Transverse colon (tissue), 4 donors: ENCODE measurements around the gene GPR108. TPM values are rescaled to one million over a fixed set of nuclear protein-coding genes. Genes with fewer than 3 reads are reported as not detected.
A peak's percentile ranks its signal among the peaks of the same experiment; 100 is the strongest.

Source experiments
- DNase-seq: peaks from one replicate; pipeline ENCODE4 v3.0.0-alpha.2; 2019
- H3K27ac ChIP-seq, 4 donors: fragments of 200-600 bp; sonication (generic); 2 replicates each; pipeline ENCODE4 v1.5.1; 2016 to 2018; ENCODE audit warnings: inconsistent platforms in 4 of 4
- H3K27me3 ChIP-seq: fragments of 200-600 bp; sonication (generic); 2 replicates; pipeline ENCODE4 v1.5.1; 2017; ENCODE audit warnings: inconsistent platforms
- H3K36me3 ChIP-seq, 4 donors: fragments of 200-600 bp; sonication (generic); 2 replicates each; pipeline ENCODE4 v1.5.1; 2017 to 2019; ENCODE audit warnings: inconsistent platforms in 4 of 4
- H3K4me1 ChIP-seq, 4 donors: fragments of 200-600 bp; sonication (generic); 2 replicates each; pipeline ENCODE4 v1.5.1; 2017 to 2020; ENCODE audit warnings: inconsistent platforms in 4 of 4
- H3K4me3 ChIP-seq, 4 donors: fragments of 200-600 bp; sonication (generic); 1 replicate in 1 of 4; 2 replicates in 3 of 4; pipeline versions ENCODE4 v1.5.1 to v1.6.1; 2017 to 2019; ENCODE audit warnings: inconsistent platforms in 4 of 4
- H3K9me3 ChIP-seq, 2 donors: fragments of 200-600 bp; sonication (generic); 2 replicates each; pipeline ENCODE4 v1.5.1; 2017 to 2019; ENCODE audit warnings: inconsistent platforms in 2 of 2
- EP300 ChIP-seq: sonication (generic); formaldehyde crosslinking; IDR thresholded peaks from one replicate; pipeline ENCODE4 v1.6.1; 2017; ENCODE audit warnings: antibody characterized with exemption, low read depth
- POLR2A ChIP-seq: fragments of 450-650 bp; IDR thresholded peaks from one replicate; pipeline ENCODE4 v1.6.1; 2016; ENCODE audit warnings: antibody characterized with exemption, mild to moderate bottlenecking, moderate library complexity
- POLR2AphosphoS5 ChIP-seq, 3 donors: sonication (generic); formaldehyde crosslinking; IDR thresholded peaks; one replicate each; pipeline ENCODE4 v1.6.1; 2016; ENCODE audit warnings: antibody characterized with exemption in 3 of 3
- WGBS, 2 donors: methylation state at CpG; one replicate each; pipeline ENCODE4 v1.1.5; 2018; ENCODE audit warnings: low coverage in 1 of 2; 5-methylcytosine and 5-hydroxymethylcytosine counted together
- in situ Hi-C, 4 donors: fragments of 200-750 bp; cut with MboI; loops; one replicate each; pipeline versions ENCODE4 v1.15.0 to v1.15.1; 2017; ENCODE audit warnings: low sequenced_read_pairs in 3 of 4, low pct_ligation_motif_present in 1 of 4, low pct_unique_long_range_greater_than_20kb in 1 of 4
- intact Hi-C: fragments of 100-400 bp; cut with DNase I; formaldehyde crosslinking; loops from one replicate; pipeline ENCODE4 v1.15.1; 2023; ENCODE audit warnings: low total_unique reads
- total RNA-seq, 4 donors: library from RNA; depleted of rRNA; stranded (reverse); fragments of >200 nt; gene quantifications; one replicate each; pipeline ENCODE4 v1.1.0, GENCODE V29; 2016
- TF ChIP-seq, protein P1 (sequence below), 5 experiments: fragments of 200-600 bp in 3 of 5; fragments of 450-650 bp in 2 of 5; sonication (generic) in 3 of 5; IDR thresholded peaks; 1 replicate in 2 of 5; 2 replicates in 3 of 5; pipeline ENCODE4 v1.5.1; 2016 to 2017; ENCODE audit warnings: antibody characterized with exemption in 5 of 5, inconsistent platforms in 3 of 5, mild to moderate bottlenecking in 2 of 5, moderate library complexity in 1 of 5

The GPR108 gene
- total RNA-seq, 4 donors from 2014 or later: 38.0 to 118 (median 90.6) TPM

- Histone ChIP-seq H3K36me3 (peaks cover 0 to 34% (median 11%) of the 10 kb centered on the region in 4 donors), H3K9me3 (no peaks in the 10 kb centered on the region), H3K27ac (peak overlapping the region; percentile 72 to 99 (median 89)), H3K4me3 (no peak overlapping the region), H3K4me1 (peaks cover 22 to 45% (median 37%) of the 10 kb centered on the region in 4 donors), H3K27me3 (no peaks in the 10 kb centered on the region)
- in situ Hi-C loops: loop anchor here in 2 of 4 donors (25.0 kb wide), 1 partner anchor 118 kb away; no protein-coding TSS in a partner anchor
- TF ChIP-seq EP300 (no peak), POLR2A (no peak), POLR2AphosphoS5 (IDR thresholded peaks at IDR 0.05) (peak; percentile 42 to 60 (median 49))
- TF ChIP-seq, protein P1, sequence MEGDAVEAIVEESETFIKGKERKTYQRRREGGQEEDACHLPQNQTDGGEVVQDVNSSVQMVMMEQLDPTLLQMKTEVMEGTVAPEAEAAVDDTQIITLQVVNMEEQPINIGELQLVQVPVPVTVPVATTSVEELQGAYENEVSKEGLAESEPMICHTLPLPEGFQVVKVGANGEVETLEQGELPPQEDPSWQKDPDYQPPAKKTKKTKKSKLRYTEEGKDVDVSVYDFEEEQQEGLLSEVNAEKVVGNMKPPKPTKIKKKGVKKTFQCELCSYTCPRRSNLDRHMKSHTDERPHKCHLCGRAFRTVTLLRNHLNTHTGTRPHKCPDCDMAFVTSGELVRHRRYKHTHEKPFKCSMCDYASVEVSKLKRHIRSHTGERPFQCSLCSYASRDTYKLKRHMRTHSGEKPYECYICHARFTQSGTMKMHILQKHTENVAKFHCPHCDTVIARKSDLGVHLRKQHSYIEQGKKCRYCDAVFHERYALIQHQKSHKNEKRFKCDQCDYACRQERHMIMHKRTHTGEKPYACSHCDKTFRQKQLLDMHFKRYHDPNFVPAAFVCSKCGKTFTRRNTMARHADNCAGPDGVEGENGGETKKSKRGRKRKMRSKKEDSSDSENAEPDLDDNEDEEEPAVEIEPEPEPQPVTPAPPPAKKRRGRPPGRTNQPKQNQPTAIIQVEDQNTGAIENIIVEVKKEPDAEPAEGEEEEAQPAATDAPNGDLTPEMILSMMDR (IDR thresholded peaks at IDR 0.05): no peak
- WGBS, 2 donors: 20 to 32% methylated on average over 1 to 31 of the region's 41 CpGs
- intact Hi-C loops: no loop called here
- peak; percentile 90 for DNase-seq
Observed at GRCh38 chr19:6744381-6745301, 7.3 kb upstream of the GPR108 start.

- no peak for TF ChIP-seq EP300
- TF ChIP-seq, protein P1 (IDR thresholded peaks at IDR 0.05): no peak
- no peak for TF ChIP-seq POLR2AphosphoS5 (IDR thresholded peaks at IDR 0.05)
- TF ChIP-seq POLR2A: no peak
- Histone ChIP-seq H3K4me1 (peaks cover 24 to 49% (median 42%) of the 10 kb centered on the region in 4 donors), H3K9me3 (no peaks in the 10 kb centered on the region), H3K27me3 (no peaks in the 10 kb centered on the region), H3K27ac (peak overlapping the region; percentile 72 to 99 (median 89)), H3K4me3 (no peak overlapping the region), H3K36me3 (peaks cover 0 to 26% (median 9%) of the 10 kb centered on the region in 4 donors)
- 52 to 88% methylated on average over 7 to 15 of the region's 15 CpGs for WGBS, 2 donors
- intact Hi-C loops: no loop called here
- peak; percentile 5 for DNase-seq
- in situ Hi-C loops: loop anchor here in 2 of 4 donors (25.0 kb wide), 1 partner anchor 118 kb away; no protein-coding TSS in a partner anchor
Observed at GRCh38 chr19:6743714-6744380, 6.5 kb upstream of the GPR108 start.

DNA sequence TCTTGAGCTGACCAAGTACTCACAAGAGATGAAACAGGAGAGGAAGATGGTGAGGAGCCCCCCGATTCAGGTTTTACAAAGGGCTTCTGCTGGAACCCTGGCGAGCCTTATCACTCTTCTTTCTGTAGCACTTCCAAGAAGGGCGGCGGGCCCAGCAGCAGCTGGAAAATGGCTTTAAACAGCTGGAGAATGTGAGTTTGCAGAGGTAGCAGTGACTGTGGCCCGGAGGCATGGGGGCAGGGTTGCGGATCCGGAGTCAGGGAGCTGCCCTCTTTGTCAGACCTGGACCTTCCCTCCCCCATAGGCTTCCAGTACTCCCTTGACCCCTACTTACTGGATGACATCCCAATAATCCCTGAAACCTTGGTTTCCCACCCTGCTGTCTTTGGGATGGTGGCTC is 5.7 kb upstream of the GPR108 start:
- peaks cover 0 to 21% (median 9%) of the 10 kb centered on the region in 4 donors for H3K36me3 ChIP-seq

More for the DNA sequence above, 5.7 kb upstream of the GPR108 start:
- peak overlapping the region; percentile 72 to 99 (median 89) for H3K27ac ChIP-seq
- H3K4me3 ChIP-seq: no peak overlapping the region
- 86 to 100% methylated on average over 3 to 7 of the region's 7 CpGs for WGBS, 2 donors
- no peaks in the 10 kb centered on the region for H3K27me3 ChIP-seq
- intact Hi-C loops (no loop called here), in situ Hi-C loops (loop anchor here in 2 of 4 donors (25.0 kb wide), 1 partner anchor 119 kb away; no protein-coding TSS in a partner anchor)
- DNase-seq: peak; percentile 8
- no peaks in the 10 kb centered on the region for H3K9me3 ChIP-seq
- no peak for TF ChIP-seq POLR2A
- TF ChIP-seq, protein P1 (IDR thresholded peaks at IDR 0.05): no peak
- no peak for TF ChIP-seq POLR2AphosphoS5 (IDR thresholded peaks at IDR 0.05)
- TF ChIP-seq EP300: no peak
- H3K4me1 ChIP-seq: peaks cover 32 to 57% (median 50%) of the 10 kb centered on the region in 4 donors
